Right lobe of liver (tissue), 4 donors: ENCODE measurements around the gene HECTD1.

Experiments
- POLR2A ChIP-seq: fragments of 450-650 bp; IDR thresholded peaks from one replicate; pipeline ENCODE4 v1.6.1; 2017; ENCODE audit warnings: antibody characterized with exemption, mild to moderate bottlenecking
- TF ChIP-seq, protein P1 (sequence below), 4 donors: fragments of 200-600 bp in 3 of 4; fragments of 450-650 bp in 1 of 4; IDR thresholded peaks; one replicate each; pipeline versions ENCODE4 v1.5.1 to v1.8.0; 2016 to 2022; ENCODE audit warnings: antibody characterized with exemption in 4 of 4, mild to moderate bottlenecking in 2 of 4
- donor health status: DM: no; HTN: no; CAD: no.
- donor health status: DM: no; HTN: no; CAD: no.
- donor health status: DM: no; HTN: yes; CAD: no.

DNA sequence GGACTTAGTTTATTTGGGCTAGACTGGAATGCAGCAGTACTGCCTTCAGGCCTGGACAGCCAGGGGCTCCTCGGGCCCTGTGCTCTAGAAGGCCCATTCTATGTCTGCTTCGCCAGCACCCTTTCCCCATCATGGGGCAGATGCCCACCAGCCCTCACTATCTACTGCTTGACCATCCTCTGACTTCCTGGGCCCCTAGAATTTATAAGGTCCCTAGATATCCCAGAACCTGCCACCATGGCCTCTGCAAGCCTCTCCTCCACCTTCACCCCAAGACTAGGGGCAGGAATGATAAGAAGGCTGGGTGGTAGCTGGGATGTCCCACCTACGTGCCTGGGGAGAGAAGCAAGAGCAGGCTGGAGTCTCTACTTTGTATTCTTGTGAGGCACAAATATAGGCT, 122.6 kb downstream of the HECTD1 start:
- TF ChIP-seq POLR2A: no peak
- TF ChIP-seq, protein P1, sequence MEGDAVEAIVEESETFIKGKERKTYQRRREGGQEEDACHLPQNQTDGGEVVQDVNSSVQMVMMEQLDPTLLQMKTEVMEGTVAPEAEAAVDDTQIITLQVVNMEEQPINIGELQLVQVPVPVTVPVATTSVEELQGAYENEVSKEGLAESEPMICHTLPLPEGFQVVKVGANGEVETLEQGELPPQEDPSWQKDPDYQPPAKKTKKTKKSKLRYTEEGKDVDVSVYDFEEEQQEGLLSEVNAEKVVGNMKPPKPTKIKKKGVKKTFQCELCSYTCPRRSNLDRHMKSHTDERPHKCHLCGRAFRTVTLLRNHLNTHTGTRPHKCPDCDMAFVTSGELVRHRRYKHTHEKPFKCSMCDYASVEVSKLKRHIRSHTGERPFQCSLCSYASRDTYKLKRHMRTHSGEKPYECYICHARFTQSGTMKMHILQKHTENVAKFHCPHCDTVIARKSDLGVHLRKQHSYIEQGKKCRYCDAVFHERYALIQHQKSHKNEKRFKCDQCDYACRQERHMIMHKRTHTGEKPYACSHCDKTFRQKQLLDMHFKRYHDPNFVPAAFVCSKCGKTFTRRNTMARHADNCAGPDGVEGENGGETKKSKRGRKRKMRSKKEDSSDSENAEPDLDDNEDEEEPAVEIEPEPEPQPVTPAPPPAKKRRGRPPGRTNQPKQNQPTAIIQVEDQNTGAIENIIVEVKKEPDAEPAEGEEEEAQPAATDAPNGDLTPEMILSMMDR (IDR thresholded peaks at IDR 0.05): no peak
